KBM-7 (cell line): ENCODE data around the gene PSPH.
"Not testable (repeated sequence)": the region's sequence is repeated elsewhere in the genome, so short reads cannot be mapped to it uniquely, and the experiment has no call there.

Experiments
- DNase-seq: peaks from one replicate; pipeline ENCODE4 v3.0.0-alpha.2; 2015
- in situ Hi-C: fragments of 300-500 bp; cut with MboI; formaldehyde crosslinking; loops from 2 replicates; pipeline ENCODE4 v1.14.3; 2020; ENCODE audit warnings: low sequenced_read_pairs, low pct_unique_long_range_greater_than_20kb, mixed read lengths

Gene PSPH

GRCh38 chr7:56019501-56019900, 31.7 kb downstream of the PSPH start:
- in situ Hi-C loops: no loop called here
- DNase-seq: no peak

- DNase-seq, in situ Hi-C loops: not testable (repeated sequence)
Measured at GRCh38 chr7:56017015-56017414, 34.2 kb downstream of the PSPH start.

- no peak for DNase-seq
- in situ Hi-C loops: no loop called here
Measured at GRCh38 chr7:56009695-56010094, 41.5 kb downstream of the PSPH start.

- in situ Hi-C loops: no loop called here
- no peak for DNase-seq
Measured at GRCh38 chr7:56007891-56008290, 43.4 kb downstream of the PSPH start.

GRCh38 chr7:56007167-56007652, 44.0 kb downstream of the PSPH start:
- in situ Hi-C loops: no loop called here
- peak; percentile 6 for DNase-seq

DNA sequence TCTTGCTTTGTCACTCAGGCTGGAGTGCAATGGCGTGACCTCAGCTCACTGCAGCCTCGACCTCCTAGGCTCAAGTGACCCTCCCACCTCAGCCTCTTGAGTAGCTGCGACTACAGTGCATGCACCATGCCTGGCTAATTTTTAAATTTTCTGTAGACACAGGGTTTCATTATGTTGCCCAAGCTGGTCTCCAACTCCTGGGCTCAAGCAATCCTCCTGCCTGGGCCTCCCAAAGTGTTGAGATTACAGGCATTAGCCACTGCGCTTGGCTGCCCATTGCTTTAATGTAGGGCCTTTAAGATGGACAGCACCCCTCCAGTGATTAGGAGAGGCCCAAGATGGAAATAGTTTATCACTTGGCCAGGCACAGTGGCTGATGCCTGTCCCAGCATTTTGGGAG, 47.5 kb downstream of the PSPH start:
- no peak for DNase-seq
- in situ Hi-C loops: no loop called here

- DNase-seq: no peak
- in situ Hi-C loops: no loop called here
Measured at GRCh38 chr7:55996856-55997500, 54.3 kb downstream of the PSPH start.

- in situ Hi-C loops: no loop called here
- DNase-seq: no peak
Measured at GRCh38 chr7:55992346-55992745, 58.9 kb downstream of the PSPH start.

DNA sequence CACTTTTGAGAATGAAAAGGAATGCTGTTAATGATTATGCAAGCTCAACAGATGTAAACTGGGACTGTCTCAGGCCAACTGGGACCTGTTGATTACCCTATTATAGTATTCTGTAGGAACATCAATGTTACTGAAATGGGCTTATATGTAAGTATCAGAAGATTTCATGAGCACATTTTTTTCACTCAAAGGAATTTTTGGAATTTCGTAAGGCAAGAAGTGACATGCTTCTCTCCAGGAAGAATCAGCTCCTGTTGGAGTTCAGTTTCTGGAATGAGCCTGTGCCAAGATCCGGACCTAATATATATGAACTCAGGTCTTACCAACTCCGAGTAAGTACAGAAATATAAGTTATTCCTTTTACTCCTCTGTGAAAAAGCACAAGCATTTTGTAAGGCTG, 67.7 kb downstream of the PSPH start:
- in situ Hi-C loops: no loop called here
- DNase-seq: no peak

GRCh38 chr7:55980266-55980665, 71.0 kb downstream of the PSPH start:
- no peak for DNase-seq
- in situ Hi-C loops: no loop called here

DNA sequence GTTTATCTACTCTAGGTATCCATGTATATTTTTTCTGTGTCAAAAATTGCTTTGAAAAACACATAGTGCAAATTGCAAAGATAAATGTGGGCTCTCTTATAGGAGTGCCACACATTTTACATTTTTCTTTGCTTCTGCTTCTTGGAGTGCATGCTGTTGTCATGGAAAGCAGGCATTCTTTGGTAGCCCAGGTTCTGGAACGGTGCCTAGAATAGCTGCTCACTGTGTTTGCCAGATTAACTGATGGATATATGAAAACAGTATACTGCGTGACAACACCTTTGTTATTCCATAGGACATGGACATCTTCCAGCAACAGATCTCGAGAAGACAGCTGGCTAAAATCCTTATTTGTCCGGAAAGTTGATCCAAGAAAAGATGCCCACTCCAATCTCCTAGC, 73.4 kb downstream of the PSPH start:
- in situ Hi-C loops: no loop called here
- DNase-seq: no peak

- DNase-seq: no peak
- in situ Hi-C loops: no loop called here
Measured at GRCh38 chr7:55975988-55976633, 75.1 kb downstream of the PSPH start.

DNA sequence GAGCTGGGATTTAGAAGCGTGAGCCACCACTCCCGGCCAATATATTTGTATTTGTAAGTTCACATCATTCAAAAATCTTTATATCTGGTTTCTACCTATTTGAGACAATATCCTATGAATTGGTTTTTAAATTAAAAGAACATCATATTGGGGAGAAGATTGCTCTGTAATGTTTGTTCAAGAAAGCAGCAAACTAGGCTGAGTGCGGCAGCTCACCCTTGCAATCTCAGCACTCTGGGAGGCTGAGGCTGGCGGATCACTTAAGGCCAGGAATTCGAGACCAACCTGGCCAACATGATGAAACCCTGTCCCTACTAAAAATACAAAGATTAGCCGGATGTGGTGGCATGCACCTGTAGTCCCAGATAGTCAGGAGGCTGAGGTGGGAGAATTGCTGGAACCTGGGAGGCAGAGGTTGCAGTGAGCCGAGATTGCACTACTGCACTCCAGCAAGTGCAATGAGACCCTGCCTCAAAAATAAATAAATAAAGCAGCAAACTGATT, 77.4 kb downstream of the PSPH start:
- no peak for DNase-seq
- in situ Hi-C loops: no loop called here

DNA sequence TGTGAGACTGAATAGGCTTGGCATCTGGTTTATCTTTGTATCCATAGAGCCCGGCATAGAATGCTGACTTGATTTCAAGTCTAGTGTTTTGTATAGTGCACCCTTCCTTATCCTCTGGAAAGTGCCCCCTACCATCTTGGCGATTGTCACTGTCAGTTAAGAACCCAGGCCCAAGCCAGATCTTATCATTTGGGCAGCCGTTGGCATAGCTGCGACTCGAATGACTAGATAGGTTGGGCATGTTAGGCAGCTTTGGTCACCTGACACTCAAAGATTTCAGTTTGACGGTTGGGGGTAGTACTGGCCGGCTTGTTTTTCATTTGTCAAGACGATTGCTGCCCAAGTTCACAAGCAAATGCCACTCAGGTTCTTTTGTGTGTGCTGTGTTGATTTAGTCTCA, 80.3 kb downstream of the PSPH start:
- in situ Hi-C loops: no loop called here
- no peak for DNase-seq

DNA sequence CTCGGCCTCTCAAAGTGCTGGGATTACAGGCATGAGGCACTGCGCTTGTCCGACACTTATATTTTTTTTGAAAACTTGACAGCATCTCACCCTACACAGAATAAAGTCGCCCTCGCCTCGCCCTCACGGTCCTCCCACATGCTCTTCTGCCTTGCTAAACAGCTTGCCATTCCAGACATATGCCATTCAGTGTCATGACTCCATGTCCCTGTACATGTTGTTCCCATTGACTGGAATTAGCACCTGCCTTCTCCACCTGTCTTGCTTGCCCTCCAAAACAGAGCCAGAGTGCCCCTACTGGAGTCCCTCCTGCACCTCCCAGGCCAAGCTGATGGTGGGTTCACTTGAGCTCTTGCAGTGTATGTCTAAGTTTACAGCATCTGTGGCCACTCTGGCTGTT, 80.7 kb downstream of the PSPH start:
- no peak for DNase-seq
- in situ Hi-C loops: no loop called here

DNA sequence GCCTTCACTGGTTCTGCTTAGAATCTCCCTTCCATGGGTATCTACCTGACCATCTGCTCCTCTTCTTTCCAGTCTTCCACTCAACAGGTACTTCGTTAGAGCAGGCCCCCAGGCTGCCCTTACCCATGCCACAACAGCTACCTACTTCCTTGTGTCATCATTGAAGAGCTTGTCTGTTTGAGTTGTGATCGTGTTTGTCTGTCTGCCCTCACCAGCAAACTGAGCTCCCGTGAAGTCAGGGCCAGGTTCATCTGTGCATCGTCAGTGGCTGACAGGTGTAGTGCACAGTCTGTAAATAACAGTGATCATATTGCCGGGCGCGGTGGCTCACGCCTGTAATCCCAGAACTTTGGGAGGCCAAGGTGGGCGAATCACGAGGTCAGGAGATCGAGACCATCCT, 81.9 kb downstream of the PSPH start:
- in situ Hi-C loops: no loop called here
- DNase-seq: no peak

GRCh38 chr7:55966851-55967250, 84.4 kb downstream of the PSPH start:
- DNase-seq: no peak

DNA sequence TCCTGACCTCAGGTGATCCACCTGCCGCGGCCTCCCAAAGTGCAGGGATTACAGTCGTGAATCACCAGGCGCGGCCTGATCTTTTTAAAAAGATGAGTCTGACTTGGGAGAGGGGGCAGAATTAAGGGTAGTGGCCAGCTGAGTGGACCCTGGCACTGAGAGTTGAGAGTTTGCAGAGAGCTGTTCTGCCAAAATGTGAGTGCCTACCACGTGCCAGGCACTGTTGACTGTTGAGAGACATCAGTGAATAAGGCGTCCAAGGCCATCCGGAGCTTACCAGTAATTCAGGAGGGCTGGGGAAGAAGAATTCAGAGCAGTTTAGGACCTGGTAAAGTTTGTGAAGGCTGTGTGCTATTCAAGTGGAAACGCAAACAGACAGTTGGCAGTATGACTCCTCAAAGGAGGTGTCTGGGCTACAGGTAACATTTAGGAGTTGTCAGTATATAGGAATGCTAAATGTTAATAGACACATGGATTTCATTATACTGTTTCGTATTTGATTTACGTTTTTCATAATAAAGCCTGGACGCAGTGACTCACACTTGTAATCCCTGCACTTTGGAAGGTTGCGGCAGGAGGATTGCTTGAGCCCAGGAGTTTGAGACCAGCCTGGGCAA, 85.3 kb downstream of the PSPH start:
- no peak for DNase-seq
- in situ Hi-C loops: no loop called here

More at GRCh38 chr7:55966851-55967250, 84.4 kb downstream of the PSPH start:
- in situ Hi-C loops: no loop called here

- in situ Hi-C loops: no loop called here
- peak; percentile 71 for DNase-seq
Measured at GRCh38 chr7:55965100-55965470, 86.2 kb downstream of the PSPH start.

DNA sequence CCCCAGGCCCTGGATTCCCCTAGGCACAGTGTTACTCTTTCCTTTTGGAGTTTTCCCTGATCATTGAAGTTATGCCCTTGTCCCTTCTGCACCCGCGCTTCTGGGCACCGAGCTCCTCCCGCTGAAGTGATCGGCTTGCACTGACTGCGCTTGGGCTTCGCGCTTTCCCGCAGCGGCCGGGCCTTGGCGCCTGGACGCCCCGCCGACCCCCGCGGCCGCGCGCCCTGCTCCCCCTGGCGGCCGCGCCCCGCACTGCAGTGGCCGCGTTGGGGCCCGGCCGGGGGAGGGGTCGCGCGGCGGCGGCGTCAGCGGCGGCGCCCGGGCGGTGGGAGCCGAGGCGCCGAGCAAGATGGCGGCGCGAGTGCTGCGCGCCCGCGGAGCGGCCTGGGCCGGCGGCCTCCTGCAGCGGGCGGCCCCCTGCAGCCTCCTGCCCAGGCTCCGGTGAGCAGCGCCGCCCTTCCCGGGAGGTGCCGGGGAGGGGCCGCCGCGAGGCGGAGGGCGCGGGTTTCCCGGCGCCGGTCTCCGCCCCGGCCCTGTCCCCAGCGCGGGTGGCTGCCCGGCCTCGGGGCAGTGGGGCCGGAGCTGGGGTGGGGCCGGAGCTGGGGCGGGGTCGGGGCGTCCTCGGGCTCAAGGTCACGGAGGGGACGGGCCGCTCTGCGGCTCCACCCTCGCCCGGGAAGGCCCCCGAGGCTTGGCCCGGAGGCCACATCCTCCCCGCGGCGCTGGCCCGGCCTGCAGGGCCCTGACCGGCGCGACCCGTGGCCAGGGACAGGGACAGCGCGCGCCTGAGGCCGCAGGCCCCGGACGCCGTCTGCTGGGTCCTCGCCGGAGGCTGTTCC, 86.8 kb downstream of the PSPH start, which contains the start of gene NIPSNAP2:
Gene NIPSNAP2, plus strand, starts transcription at position 325 of the 839 bp plus-strand sequence. Its CDS starts 25 bp downstream, at position 350.
- in situ Hi-C loops: no loop called here
- DNase-seq: peak; percentile 27
